BE2C (cell line): Measurements from ENCODE around the gene CAPS2. TPM values are rescaled to one million over a fixed set of nuclear protein-coding genes. Genes with fewer than 3 reads are reported as not detected.

Experiments used
- DNase-seq: peaks from one replicate; pipeline ENCODE4 v3.0.0-alpha.2; 2020
- H3K27me3 ChIP-seq: fragments of 250-450 bp; sonication (Bioruptor Pico); 2 replicates; pipeline ENCODE4 v1.5.1; 2020; ENCODE audit warnings: mild to moderate bottlenecking
- H3K36me3 ChIP-seq: fragments of 250-450 bp; sonication (Bioruptor Pico); 2 replicates; pipeline ENCODE4 v1.5.1; 2020; ENCODE audit warnings: mild to moderate bottlenecking
- H3K4me1 ChIP-seq: fragments of 250-450 bp; sonication (Bioruptor Pico); 2 replicates; pipeline ENCODE4 v1.5.1; 2020
- H3K4me3 ChIP-seq: 2 replicates; pipeline ENCODE4 v1.5.1; 2011; ENCODE audit warnings: low read depth, low read length
- H3K9me3 ChIP-seq: fragments of 250-450 bp; sonication (Bioruptor Pico); 2 replicates; pipeline ENCODE4 v1.5.1; 2020
- CTCF ChIP-seq: IDR thresholded peaks from 2 replicates; pipeline ENCODE4 v1.5.1; 2012; ENCODE audit warnings: mild to moderate bottlenecking, low read depth, low read length
- polyA plus RNA-seq: library from polyadenylated mRNA; unstranded; fragments of >200 nt; gene quantifications from one replicate; pipeline ENCODE4 v1.2.1, GENCODE V29; 2012; ENCODE audit warnings: low read depth, missing spikeins; ENCODE audit not compliant: insufficient read length, insufficient read depth

The CAPS2 gene
- not detected for polyA plus RNA-seq

DNA sequence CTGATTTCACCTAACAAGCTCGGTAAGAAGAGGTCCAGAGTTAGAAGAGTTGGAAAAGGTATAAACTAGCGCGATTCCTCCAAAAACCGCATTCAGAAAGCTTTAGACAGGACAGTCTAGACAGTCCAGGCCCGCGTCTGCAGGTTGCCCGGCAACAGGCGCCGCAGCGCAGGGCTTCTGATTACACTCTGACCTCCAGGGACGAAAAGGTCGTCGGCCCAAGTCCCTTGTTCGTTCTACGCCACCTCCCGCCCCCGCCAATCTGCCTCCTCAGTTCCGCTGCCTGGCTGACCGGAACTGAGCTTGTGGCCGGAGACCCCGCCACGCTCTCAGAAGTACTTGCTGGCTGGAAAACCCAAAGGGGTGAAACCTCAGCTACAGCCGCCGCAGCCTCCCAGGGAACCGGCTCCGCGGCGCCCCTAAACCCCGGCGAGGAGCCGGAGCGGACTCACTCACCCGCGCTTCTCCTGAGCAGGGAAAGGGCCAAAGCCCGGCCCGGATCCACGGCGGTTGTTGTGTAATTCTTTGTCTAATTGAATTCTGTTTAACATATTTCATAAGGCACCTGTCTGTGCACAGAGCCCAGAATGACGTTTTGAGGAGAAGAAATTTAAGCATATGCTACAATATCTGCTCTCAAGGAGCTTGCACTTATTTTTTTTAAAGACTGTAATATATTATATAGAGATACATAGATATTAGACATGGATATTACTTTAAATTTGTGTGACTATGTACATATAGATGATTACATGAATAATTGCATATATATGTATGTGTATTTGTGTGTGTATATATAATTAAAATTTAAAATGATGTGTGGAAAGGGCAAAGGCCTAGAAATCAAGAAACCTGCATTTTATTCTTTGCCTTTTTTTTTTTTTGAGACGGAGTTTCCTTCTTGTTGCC, at the start of gene CAPS2:
TSS of gene CAPS2 (minus strand) at position 407 of the 909 bp plus-strand sequence. CDS start 3,826 bp downstream, outside the sequence.
- Histone ChIP-seq H3K4me1 (no peaks in the 10 kb centered on the region), H3K4me3 (peak within 1 kb of the TSS; percentile 71), H3K9me3 (no peaks in the 10 kb centered on the region), H3K27me3 (peaks cover 35% of the 10 kb centered on the region), H3K36me3 (no peaks in the 10 kb centered on the region)
- TF ChIP-seq CTCF = no peak
- DNase-seq = peak; percentile 88

DNA sequence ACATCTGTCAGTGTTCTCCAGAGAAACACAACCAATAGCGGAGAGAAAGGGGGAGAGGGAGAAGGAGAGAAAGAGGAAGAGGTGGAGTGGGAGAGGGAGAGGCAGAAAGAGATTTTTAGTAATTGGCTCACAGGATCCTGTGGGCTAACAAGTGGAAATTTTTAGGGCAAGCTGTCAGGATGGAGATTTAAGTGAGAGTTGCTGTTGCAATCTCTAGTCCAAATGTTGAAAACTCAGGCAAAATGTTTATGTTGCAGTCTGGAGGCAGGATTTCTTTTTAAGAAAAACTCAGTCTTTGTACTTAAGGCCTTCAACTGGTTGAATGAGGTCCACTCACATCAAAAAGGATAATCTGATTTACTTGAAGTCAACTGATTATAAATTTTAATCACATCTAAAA, 48.2 kb upstream of the CAPS2 start:
- no peak for DNase-seq
- no peaks in the 10 kb centered on the region for H3K4me1 ChIP-seq
- no peaks in the 10 kb centered on the region for H3K9me3 ChIP-seq
- no peaks in the 10 kb centered on the region for H3K36me3 ChIP-seq
- no peak overlapping the region for H3K4me3 ChIP-seq
- H3K27me3 ChIP-seq = no peaks in the 10 kb centered on the region
- TF ChIP-seq CTCF = no peak

DNA sequence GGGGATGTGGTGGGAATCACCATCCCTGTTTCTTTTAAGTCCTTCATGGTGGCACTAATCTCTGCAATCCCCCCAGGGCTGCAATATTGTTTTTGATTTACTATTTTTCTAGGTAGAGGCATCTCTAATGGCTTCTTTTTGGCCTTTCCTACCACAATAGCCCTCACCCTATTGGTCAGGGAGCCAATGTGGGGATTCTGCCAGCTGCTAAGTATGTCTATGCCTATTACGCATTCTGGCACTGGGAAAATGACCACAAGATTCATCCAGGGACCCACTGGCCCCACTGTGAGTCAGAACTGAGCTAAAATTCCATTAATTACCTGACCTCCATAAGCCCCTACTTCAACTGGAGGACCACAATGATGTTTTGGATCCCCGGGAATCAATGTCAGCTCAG, 44.8 kb upstream of the CAPS2 start:
- DNase-seq = no peak
- Histone ChIP-seq H3K4me1 (no peaks in the 10 kb centered on the region), H3K4me3 (no peak overlapping the region), H3K27me3 (peaks cover 13% of the 10 kb centered on the region), H3K9me3 (no peaks in the 10 kb centered on the region), H3K36me3 (no peaks in the 10 kb centered on the region)
- TF ChIP-seq CTCF = no peak

DNA sequence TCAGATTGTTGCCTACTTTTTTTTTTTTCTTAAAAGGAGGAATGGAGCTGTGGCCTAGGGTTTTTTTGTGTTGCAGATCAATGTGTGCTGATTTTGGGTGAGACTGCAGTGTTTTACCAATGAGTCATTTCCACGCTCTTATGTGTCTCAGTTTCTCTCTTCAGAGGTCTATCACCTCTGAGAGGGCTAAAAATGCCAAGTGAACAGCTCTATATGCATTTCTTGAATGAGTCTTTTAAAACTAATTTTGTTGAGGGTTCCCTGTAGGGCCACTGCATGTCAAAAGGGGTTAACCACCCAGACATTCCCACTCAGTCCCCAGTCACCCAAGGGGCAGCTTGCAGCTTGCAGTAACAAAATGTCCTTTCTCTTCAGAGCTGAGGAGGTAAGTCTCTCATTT, 36.5 kb upstream of the CAPS2 start:
- no peak overlapping the region for H3K4me3 ChIP-seq
- no peaks in the 10 kb centered on the region for H3K4me1 ChIP-seq
- no peak for TF ChIP-seq CTCF
- H3K27me3 ChIP-seq = peaks cover 17% of the 10 kb centered on the region
- DNase-seq = no peak
- H3K36me3 ChIP-seq = no peaks in the 10 kb centered on the region
- H3K9me3 ChIP-seq = no peaks in the 10 kb centered on the region

- 0 out of 2 replicates have a peak, but pooled peaks cover 4% of the 10 kb centered on the region for H3K27me3 ChIP-seq
- no peak overlapping the region for H3K4me3 ChIP-seq
- H3K4me1 ChIP-seq = no peaks in the 10 kb centered on the region
- DNase-seq = no peak
- no peaks in the 10 kb centered on the region for H3K36me3 ChIP-seq
- TF ChIP-seq CTCF = no peak
- no peaks in the 10 kb centered on the region for H3K9me3 ChIP-seq
Observed at GRCh38 chr12:75364919-75365318, 34.8 kb upstream of the CAPS2 start.

- no peak for DNase-seq
- no peaks in the 10 kb centered on the region for H3K36me3 ChIP-seq
- no peak for TF ChIP-seq CTCF
Observed at GRCh38 chr12:75361408-75361807, 31.3 kb upstream of the CAPS2 start.

More at GRCh38 chr12:75361408-75361807, 31.3 kb upstream of the CAPS2 start:
- Histone ChIP-seq H3K4me3 (no peak overlapping the region), H3K9me3 (no peaks in the 10 kb centered on the region), H3K4me1 (no peaks in the 10 kb centered on the region), H3K27me3 (no peaks in the 10 kb centered on the region)
